Retinal pigment epithelial cell (primary cell): ENCODE measurements around the gene C11orf21.
"Not testable (repeated sequence)": the region's sequence is repeated elsewhere in the genome, so short reads cannot be mapped to it uniquely, and the experiment has no call there.

Source experiments
- DNase-seq: peaks from one replicate; pipeline ENCODE4 v3.0.0-alpha.2; 2010; ENCODE audit warnings: low read depth
- H3K4me3 ChIP-seq: 2 replicates; pipeline ENCODE4 v1.5.1; 2011; ENCODE audit warnings: mild to moderate bottlenecking, low read length, control low read depth, moderate library complexity
- CTCF ChIP-seq: conservative IDR thresholded peaks from 2 replicates; pipeline ENCODE4 v1.5.1; 2011; ENCODE audit warnings: low read depth, low read length, control low read depth, inconsistent platforms

The C11orf21 gene

GRCh38 chr11:2293984-2294925 lies 7.5 kb downstream of the C11orf21 start:
- no peak for DNase-seq
- TF ChIP-seq CTCF = no peak
- H3K4me3 ChIP-seq = no peak overlapping the region

- H3K4me3 ChIP-seq = no peak overlapping the region
- no peak for DNase-seq
- no peak for TF ChIP-seq CTCF
Measured at GRCh38 chr11:2293531-2293971, 8.2 kb downstream of the C11orf21 start.

- TF ChIP-seq CTCF = no peak
- DNase-seq = no peak
Measured at GRCh38 chr11:2290351-2290841, 11.3 kb downstream of the C11orf21 start.

GRCh38 chr11:2289859-2290258 lies 11.9 kb downstream of the C11orf21 start:
- DNase-seq = no peak
- no peak overlapping the region for H3K4me3 ChIP-seq
- no peak for TF ChIP-seq CTCF

More at GRCh38 chr11:2290351-2290841, 11.3 kb downstream of the C11orf21 start:
- H3K4me3 ChIP-seq = no peak overlapping the region

GRCh38 chr11:2289350-2289749 lies 12.4 kb downstream of the C11orf21 start:
- no peak overlapping the region for H3K4me3 ChIP-seq
- no peak for DNase-seq
- no peak for TF ChIP-seq CTCF

- H3K4me3 ChIP-seq = no peak overlapping the region
- no peak for DNase-seq
- TF ChIP-seq CTCF = no peak
Measured at GRCh38 chr11:2287091-2287490, 14.6 kb downstream of the C11orf21 start.

GRCh38 chr11:2286350-2286749 lies 15.4 kb downstream of the C11orf21 start:
- not testable (repeated sequence) for DNase-seq, H3K4me3 ChIP-seq
